HG03469 (cell line): ENCODE results near the gene SLC17A7.

Source experiments
- ATAC-seq: cut with Tn5 transposase; IDR thresholded peaks from one replicate; pipeline ENCODE4 v1.9.1; 2021; ENCODE audit warnings: mild to moderate bottlenecking, moderate library complexity, moderate number of reproducible peaks; ENCODE audit not compliant: unreplicated experiment

SLC17A7 gene

DNA sequence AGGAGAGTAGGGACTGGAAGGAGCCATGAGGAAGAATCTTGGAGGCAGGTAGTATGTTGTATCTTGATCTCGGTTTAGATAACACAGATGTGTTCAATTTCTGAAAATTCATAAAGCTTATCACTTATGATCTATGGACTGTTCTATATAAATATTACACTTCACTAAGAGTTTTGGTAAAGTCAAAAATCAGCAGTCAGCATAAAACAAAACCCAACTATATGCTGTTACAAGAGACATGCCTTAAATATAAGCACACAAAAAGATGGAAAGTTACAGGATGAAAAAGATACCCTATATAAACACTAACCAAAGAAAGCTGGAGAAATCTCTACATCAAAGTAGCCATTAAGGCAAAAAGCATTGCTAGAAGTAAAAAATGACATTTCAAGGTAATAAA, 57.7 kb downstream of the SLC17A7 start:
- no peak for ATAC-seq

DNA sequence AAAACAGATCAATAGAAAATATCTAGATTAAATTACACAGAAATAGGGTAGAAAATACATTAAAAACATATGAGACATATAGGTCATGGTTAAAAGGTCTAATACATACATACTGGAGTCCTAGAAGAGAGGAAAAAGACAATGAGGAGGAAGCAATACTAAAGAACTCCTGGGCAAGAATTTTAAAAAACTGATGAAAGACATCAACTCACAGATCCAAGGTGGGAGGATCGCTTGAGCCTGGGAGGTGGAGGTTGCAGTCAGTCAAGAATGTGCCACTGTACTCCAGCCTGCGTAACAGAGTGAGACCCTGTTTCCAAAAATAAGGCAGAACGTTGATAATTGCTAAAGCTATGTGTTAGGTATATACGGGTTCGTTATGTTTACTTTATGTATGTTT, 58.7 kb downstream of the SLC17A7 start:
- no peak for ATAC-seq

DNA sequence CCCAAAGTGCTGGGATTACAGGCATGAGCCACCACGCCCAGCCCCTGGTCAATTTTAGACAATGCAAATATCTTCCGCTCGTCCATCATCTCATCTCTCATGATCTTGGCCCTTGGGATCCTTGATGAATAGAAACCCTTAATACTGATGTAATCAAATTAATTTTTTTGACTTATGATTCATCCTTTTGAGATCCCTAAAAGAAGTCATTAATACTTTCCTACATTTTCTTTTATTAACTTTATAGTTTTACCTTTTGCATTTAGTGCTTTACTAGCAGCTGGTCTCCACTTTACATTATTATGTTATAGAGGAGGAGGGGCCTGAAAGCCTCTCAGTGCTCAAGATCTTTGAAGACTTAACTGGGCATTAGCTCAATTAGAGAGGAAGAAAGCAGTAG, 60.9 kb downstream of the SLC17A7 start:
- ATAC-seq = no peak
